NCI-H146 (cell line): ENCODE data around the gene NAB1.

ENCODE experiments used
- DNase-seq: peaks from one replicate; lab custom pipeline; 2025; lab: John Stamatoyannopoulos, UW

Gene NAB1

GRCh38 chr2:190637903-190638618 lies 10.8 kb upstream of the NAB1 start:
- DNase-seq, result no peak

DNA sequence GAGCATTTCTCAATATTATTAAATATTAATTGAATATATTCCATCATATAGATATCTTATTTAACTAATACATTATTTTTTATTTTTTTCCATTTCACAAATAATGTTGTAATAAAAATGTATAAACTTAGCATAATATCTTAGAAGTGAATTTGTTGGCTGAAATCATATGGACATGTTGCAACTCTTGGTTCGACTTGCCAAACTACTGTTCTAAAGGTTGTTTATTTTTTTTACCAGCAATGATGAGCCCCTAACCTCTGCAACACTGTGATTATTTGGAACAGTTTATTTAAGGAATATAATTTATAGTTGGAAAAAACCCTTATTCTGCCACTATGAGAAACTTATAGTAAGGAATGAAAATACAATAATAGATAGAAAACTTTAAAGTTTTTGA lies 8.8 kb upstream of the NAB1 start:
- DNase-seq, result no peak

GRCh38 chr2:190641469-190641868 lies 7.4 kb upstream of the NAB1 start:
- DNase-seq, result no peak

DNA sequence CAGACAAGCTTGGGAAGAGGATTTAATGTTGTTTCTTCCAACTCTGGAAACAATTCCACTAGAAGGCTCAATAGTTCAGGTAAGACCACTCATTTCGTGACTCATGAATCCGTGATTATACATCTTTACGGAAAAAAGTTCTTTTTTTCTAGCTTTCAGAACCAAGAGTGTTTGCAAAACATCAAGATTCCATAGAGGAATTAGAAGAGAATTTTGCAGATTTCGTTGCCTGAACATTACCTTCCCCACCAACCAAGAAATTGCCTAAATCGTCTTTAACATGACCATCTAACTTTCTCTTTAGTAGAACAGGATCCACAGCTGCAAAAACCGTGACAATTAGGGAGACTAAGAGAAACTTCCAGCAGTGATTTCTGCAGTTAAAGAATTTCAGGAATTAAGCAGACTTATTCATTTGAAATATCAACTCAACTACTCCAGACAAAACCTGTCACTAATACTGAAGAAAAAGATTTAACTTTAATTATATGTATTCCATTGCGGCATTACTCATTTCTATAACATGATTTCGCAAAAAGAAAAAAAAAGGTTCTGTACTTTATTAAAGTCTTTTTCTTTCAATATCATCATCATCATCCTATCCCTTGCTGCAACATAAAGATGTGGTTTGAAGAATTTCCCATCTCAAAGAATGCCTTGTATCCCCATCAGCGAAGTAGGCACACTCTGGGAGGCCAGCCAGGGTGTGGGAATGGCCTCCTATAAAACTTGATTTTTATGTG lies 1.9 kb upstream of the NAB1 start:
- DNase-seq, result no peak

DNA sequence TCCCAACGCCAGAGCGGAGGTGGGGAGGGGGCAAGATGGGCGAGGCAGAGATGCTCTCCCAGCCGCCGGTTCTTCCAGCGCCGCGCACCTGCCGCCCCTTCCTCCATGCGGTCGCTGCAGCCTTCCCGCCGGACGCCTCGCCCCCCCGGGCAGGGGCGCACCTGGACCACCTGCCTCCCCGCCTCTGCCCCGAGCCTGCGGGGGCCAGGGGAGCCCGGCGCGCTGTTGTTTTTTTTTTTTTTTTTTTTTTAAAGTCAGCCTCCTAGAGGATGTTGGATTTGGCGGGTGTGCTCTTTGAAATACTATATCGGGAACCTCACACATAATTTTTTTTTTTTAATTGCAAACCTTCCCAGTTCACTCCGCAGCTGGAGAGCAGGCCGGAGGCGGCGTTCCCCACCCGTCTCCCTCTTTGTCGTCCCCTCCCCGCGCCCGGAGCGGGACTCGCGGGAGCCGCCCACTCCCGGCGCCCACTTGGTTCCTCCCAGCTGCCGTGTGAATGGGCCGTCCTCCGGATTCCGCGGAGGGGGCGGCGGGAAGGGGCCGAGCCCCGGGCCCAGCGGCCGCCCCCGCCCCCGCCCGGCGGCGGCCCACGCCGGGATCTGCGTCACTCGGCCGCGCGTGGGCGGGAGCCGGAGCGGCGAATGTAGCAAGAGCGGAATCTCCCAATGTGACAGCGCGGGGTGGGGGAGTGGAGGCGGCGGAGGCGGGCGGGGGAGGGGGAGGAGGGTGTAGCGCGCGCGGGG lies 421 bp upstream of the NAB1 start:
- peak; percentile 89 for DNase-seq

DNA sequence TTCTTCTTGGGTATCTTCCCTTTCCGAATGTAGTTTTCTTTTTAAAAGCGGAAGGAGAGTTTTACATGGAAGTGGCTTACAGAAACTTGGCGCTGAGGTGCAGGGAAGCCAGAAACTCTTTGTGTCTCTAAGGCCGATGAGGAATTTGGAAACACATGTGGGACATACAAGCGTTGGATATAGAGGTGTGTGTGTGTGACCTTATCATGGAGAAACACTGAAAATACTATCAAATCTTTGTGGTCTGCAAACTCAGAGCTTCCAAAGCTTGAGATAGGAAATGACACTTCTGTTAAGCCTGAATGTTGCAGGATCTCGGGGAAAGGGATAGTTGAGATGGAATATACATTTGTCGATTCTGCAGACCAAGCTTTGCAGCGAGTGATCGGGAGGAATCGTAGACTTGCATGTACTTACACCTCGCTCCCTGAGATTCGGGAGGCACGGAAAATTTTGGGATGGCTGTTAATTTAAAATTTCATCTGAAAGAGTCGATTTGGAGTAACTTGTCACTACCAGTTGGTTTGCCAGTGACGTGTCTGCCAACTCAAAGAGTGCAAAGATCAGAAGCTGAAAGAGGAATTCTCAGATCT lies 1.0 kb downstream of the NAB1 start:
- peak; percentile 7 for DNase-seq

DNA sequence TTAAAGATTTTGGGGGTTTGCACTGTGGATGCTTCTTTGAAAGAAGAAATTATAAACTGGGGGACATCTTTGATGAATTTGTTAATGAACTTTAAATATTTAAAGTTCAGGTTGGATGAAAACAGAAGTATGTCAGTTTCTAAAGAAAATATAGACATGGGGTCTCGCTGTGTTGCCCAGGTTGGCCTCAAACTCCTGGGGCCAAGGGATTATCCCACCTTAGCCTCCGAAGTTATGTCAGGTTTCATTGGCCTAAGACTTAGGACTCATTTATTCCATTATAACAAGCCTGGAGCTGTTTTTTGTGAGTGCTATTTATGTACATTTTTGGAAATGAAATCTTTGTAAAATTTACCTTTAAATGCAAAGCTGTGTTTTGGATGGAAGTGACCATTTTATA lies 2.5 kb downstream of the NAB1 start:
- no peak for DNase-seq

- DNase-seq, result no peak
These were observed 4.3 kb downstream of the NAB1 start for GRCh38 chr2:190653231-190653630.

DNA sequence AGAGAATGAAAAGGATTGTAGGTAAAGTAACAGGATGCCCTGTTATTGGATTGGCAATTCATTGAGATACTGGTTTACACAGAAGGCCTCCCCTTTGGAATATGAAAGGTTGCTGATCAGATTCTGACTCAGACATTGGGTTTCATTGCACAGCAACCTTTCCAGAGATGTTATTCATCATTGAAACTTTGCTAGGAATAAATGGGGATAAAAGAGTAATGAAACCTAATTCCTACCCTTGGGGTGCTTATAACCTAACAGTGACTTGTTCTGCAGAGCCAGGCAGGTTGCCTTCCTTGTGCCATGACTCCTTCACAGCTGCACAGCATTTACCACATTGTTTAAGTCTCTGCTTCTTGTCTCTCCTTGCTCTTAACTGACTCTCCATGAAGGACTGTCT lies 5.0 kb downstream of the NAB1 start:
- no peak for DNase-seq

- peak; percentile 18 for DNase-seq
These were observed 6.2 kb downstream of the NAB1 start for GRCh38 chr2:190655113-190655512.

DNA sequence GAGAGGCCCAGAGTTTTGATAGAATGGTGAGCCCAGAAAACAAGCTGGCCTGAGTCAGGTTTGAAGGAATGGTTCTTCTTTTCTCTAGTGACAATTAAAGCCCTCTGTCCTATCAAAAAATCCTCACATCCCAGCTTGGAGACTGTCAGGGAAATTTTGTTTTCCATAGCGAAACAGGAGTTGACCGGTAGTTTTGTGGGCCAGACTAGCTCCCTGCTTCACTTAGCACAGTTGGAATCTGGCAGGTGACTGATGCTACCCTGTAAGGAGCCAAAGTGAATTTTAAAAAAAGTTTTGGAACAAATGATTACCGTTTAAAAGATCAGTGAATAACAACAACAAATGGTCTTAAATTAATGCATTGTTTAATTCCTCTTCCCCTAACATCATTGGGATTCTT lies 6.7 kb downstream of the NAB1 start:
- no peak for DNase-seq

GRCh38 chr2:190656301-190656700 lies 7.4 kb downstream of the NAB1 start:
- no peak for DNase-seq

DNA sequence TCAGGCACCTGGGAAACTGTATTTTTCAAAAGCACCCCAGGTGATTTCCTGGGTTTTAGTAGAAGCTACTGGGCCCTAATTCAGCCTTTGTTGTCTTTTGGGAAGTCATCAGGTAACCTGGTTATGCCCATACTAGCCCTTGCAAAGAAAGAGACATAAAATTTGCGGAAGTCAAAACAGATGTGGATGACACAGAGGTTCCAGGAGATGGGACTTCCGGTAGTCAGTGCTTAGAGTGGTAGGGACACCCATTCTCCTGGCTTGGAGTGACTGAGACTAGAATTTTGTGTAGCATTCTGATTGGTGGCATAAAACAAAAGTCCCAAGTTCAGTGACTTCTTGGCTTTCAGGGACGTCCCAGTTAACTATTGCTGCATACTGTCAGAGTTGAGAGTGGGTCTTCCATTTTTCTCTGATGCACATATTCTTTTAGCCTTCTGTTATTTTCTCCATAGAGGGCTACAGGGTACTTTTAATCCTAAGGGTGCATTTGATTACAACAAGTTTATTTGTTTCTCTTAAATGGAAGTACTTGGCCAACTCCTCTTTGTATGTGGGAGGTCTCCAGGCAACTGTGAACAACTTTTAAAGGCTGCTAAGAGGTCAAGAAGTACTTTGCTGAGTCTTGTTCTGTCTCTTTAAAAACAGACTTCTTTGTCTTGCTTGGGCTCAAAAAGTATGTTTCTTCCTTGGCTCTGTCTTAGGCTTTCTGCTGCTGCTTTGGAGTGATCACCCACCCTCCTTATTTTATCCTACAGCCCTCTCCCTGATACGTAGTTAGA lies 8.8 kb downstream of the NAB1 start:
- no peak for DNase-seq

GRCh38 chr2:190659553-190659952 lies 10.7 kb downstream of the NAB1 start:
- no peak for DNase-seq

GRCh38 chr2:190662754-190663153 lies 13.9 kb downstream of the NAB1 start:
- DNase-seq, result no peak

DNA sequence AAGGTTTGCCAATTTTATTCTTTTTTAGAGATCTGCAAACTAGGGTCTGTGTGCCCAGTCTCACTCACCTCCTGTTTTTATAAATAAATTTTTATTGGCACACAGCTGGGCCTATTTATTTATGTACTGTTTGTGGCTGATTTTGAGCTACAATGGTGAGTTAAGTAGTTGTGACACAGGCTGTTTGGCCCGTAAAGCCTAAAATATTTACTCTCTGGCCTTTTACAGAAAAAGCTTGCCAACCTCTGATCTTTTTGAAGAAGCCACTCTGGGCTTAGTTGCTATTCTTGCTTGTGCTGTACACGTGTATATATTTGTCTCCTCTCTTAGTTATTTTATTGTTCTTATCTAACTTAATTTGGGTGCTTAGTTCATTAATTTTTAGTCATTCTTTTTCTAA lies 14.5 kb downstream of the NAB1 start:
- no peak for DNase-seq

- DNase-seq, result no peak
These were observed 15.0 kb downstream of the NAB1 start for GRCh38 chr2:190663839-190664238.

DNA sequence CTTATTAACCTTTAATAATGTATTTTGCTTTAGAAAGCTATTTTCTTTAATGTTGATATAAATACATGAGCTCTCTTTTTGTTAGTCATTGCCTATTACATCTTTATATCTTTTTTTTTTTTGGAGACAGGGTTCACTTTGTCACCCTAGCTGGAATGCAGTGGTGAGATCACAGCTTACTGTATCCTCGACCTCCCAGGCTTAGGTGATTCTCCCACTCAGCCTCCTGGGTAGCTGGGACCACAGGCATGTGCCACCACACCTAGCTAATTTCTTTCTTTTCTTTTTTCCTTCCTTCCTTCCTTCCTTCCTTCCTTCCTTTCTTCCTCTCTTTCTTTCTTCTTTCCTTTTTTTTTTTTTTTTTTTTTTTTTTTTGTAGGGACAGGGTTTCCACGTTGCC lies 15.4 kb downstream of the NAB1 start:
- no peak for DNase-seq

GRCh38 chr2:190666895-190667294 lies 18.0 kb downstream of the NAB1 start:
- no peak for DNase-seq

GRCh38 chr2:190668892-190669291 lies 20.0 kb downstream of the NAB1 start:
- no peak for DNase-seq

DNA sequence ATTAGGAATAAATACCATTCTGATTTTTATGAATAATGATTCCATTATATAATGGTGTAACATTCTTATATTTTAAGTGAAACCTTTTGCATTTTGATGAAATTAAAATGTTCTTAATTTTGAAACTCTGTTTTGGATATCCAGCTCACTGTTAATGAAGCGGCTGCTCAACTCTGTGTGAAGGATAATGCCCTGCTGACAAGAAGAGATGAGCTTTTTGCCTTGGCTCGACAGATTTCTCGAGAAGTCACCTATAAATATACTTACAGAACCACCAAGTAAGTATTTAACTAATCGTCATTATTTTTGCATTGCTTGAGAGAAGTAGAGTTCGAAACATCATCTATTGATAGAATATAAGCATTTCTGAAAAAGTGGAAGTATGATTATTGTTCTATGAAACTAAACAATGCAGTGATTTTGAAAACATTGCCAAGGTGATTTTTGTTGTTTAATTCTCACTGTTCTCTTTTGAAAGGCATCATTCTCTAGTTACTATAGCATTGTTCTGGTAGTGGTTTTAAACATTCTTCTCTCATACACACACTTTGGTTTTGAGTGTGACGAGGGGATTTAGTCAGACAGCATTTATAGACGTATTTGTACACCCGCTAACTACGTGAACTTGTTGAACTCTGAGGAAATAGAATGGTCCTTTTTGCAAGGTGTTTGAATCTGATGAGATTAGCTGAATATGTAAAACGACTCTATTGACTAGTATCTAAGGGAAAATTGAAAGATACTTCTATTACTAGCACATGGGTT lies 21.5 kb downstream of the NAB1 start:
- DNase-seq, result no peak
